ENCODE measurements around the gene TSPAN33. TPM values are rescaled to one million over a fixed set of nuclear protein-coding genes. Genes with fewer than 3 reads are reported as not detected.
"Not testable (repeated sequence)": the region's sequence is repeated elsewhere in the genome, so short reads cannot be mapped to it uniquely, and the experiment has no call there.

Gene TSPAN33
- total and polyA plus RNA-seq, 5 experiments from 2014 or later = 6.0 to 24.3 (median 12.4) TPM

GRCh38 chr7:129205126-129205818, 60.8 kb downstream of the TSPAN33 start:
- POLR2A ChIA-PET = no interaction called here
- ATAC-seq (no peak), DNase-seq (no peak)
- H3K36me3 Mint-ChIP-seq = no peaks in the 10 kb centered on the region
- H3K4me1 Mint-ChIP-seq = peaks cover 0 to under 1% (median 0%) of the 10 kb centered on the region in 4 donors
- H3K27ac Mint-ChIP-seq = no peak overlapping the region
- H3K9me3 Mint-ChIP-seq = no peaks in the 10 kb centered on the region
- H3K27me3 Mint-ChIP-seq = peaks cover 0 to 11% (median 5%) of the 10 kb centered on the region in 5 donors
- no peak overlapping the region for H3K4me3 Mint-ChIP-seq

- Mint-ChIP-seq H3K27ac (no peak overlapping the region), H3K27me3 (peaks cover 0 to 11% (median 5%) of the 10 kb centered on the region in 5 donors), H3K9me3 (no peaks in the 10 kb centered on the region), H3K36me3 (no peaks in the 10 kb centered on the region), H3K4me3 (no peak overlapping the region), H3K4me1 (peaks cover 0 to 2% (median 0%) of the 10 kb centered on the region in 4 donors)
- ATAC-seq = no peak
- POLR2A ChIA-PET = no interaction called here
- DNase-seq = no peak
Measured at GRCh38 chr7:129205987-129206785, 61.7 kb downstream of the TSPAN33 start.

- DNase-seq (no peak), ATAC-seq (no peak)
- Mint-ChIP-seq H3K27me3 (no peaks in the 10 kb centered on the region), H3K27ac (no peak overlapping the region), H3K36me3 (no peaks in the 10 kb centered on the region), H3K4me3 (no peak overlapping the region), H3K9me3 (no peaks in the 10 kb centered on the region), H3K4me1 (peaks cover 0 to 2% (median 0%) of the 10 kb centered on the region in 4 donors)
- POLR2A ChIA-PET = no interaction called here
Measured at GRCh38 chr7:129208667-129209066, 64.2 kb downstream of the TSPAN33 start.

GRCh38 chr7:129209067-129209926, 64.8 kb downstream of the TSPAN33 start:
- Mint-ChIP-seq H3K36me3 (no peaks in the 10 kb centered on the region), H3K4me3 (peak overlapping the region in 1 of 10 donors; percentile 18), H3K27ac (no peak overlapping the region), H3K27me3 (peaks cover 0 to 3% (median 0%) of the 10 kb centered on the region in 5 donors), H3K9me3 (no peaks in the 10 kb centered on the region), H3K4me1 (peaks cover 0 to 2% (median 0%) of the 10 kb centered on the region in 4 donors)
- ATAC-seq = no peak
- POLR2A ChIA-PET = no interaction called here
- DNase-seq = no peak

GRCh38 chr7:129210256-129210988, 65.9 kb downstream of the TSPAN33 start:
- POLR2A ChIA-PET = no interaction called here
- peak; percentile 34 to 82 (median 62) for DNase-seq
- Mint-ChIP-seq H3K36me3 (no peaks in the 10 kb centered on the region), H3K4me3 (no peak overlapping the region), H3K4me1 (peaks cover 0 to 2% (median 0%) of the 10 kb centered on the region in 4 donors), H3K27me3 (peaks cover 0 to 3% (median 0%) of the 10 kb centered on the region in 5 donors), H3K27ac (no peak overlapping the region), H3K9me3 (no peaks in the 10 kb centered on the region)
- peak; percentile 81 to 93 for ATAC-seq

- Mint-ChIP-seq H3K27me3 (peaks cover 0 to 3% (median 0%) of the 10 kb centered on the region in 5 donors), H3K9me3 (peaks cover 0 to 2% (median 0%) of the 10 kb centered on the region in 9 donors), H3K36me3 (no peaks in the 10 kb centered on the region), H3K4me1 (peaks cover 0 to 2% (median 0%) of the 10 kb centered on the region in 4 donors), H3K27ac (no peak overlapping the region), H3K4me3 (no peak overlapping the region)
- ATAC-seq (no peak), DNase-seq (no peak)
- POLR2A ChIA-PET = no interaction called here
Measured at GRCh38 chr7:129210989-129211312, 66.4 kb downstream of the TSPAN33 start.

- H3K4me3 Mint-ChIP-seq = no peak overlapping the region
- peaks cover 0 to 2% (median 0%) of the 10 kb centered on the region in 4 donors for H3K4me1 Mint-ChIP-seq
- no peaks in the 10 kb centered on the region for H3K36me3 Mint-ChIP-seq
- POLR2A ChIA-PET = no interaction called here
- peaks cover 0 to 2% (median 0%) of the 10 kb centered on the region in 9 donors for H3K9me3 Mint-ChIP-seq
- peaks cover 0 to 3% (median 0%) of the 10 kb centered on the region in 5 donors for H3K27me3 Mint-ChIP-seq
- no peak overlapping the region for H3K27ac Mint-ChIP-seq
- no peak for DNase-seq
- no peak for ATAC-seq
Measured at GRCh38 chr7:129212126-129212525, 67.6 kb downstream of the TSPAN33 start.

- peaks cover 0 to 3% (median 0%) of the 10 kb centered on the region in 5 donors for H3K27me3 Mint-ChIP-seq
- H3K27ac Mint-ChIP-seq = no peak overlapping the region
- H3K36me3 Mint-ChIP-seq = no peaks in the 10 kb centered on the region
- ATAC-seq (no peak), DNase-seq (no peak)
- H3K4me3 Mint-ChIP-seq = no peak overlapping the region
- H3K4me1 Mint-ChIP-seq = peaks cover 0 to 2% (median 0%) of the 10 kb centered on the region in 4 donors
- peaks cover 0 to 2% (median 0%) of the 10 kb centered on the region in 9 donors for H3K9me3 Mint-ChIP-seq
- POLR2A ChIA-PET = no interaction called here
Measured at GRCh38 chr7:129212596-129212995, 68.1 kb downstream of the TSPAN33 start.

GRCh38 chr7:129213828-129214227, 69.3 kb downstream of the TSPAN33 start:
- Mint-ChIP-seq H3K9me3 (peaks cover 0 to 2% (median 0%) of the 10 kb centered on the region in 9 donors), H3K4me1 (peaks cover 0 to 6% (median 1%) of the 10 kb centered on the region in 4 donors), H3K36me3 (no peaks in the 10 kb centered on the region), H3K4me3 (no peak overlapping the region), H3K27me3 (peaks cover 0 to 5% (median 0%) of the 10 kb centered on the region in 5 donors), H3K27ac (no peak overlapping the region)
- DNase-seq (no peak), ATAC-seq (no peak)
- POLR2A ChIA-PET = interaction anchor here (0.5 kb wide), 1 partner anchor 388 kb away, joined by 3 read pairs; no protein-coding TSS in a partner anchor

GRCh38 chr7:129215691-129216090, 71.2 kb downstream of the TSPAN33 start:
- POLR2A ChIA-PET, DNase-seq, H3K27ac Mint-ChIP-seq, H3K27me3 Mint-ChIP-seq, H3K9me3 Mint-ChIP-seq, ATAC-seq, H3K4me3 Mint-ChIP-seq, H3K36me3 Mint-ChIP-seq, H3K4me1 Mint-ChIP-seq: not testable (repeated sequence)

- H3K27me3 Mint-ChIP-seq, POLR2A ChIA-PET: not testable (repeated sequence)
Measured at GRCh38 chr7:129216101-129216715, 71.7 kb downstream of the TSPAN33 start.

More at GRCh38 chr7:129216101-129216715, 71.7 kb downstream of the TSPAN33 start:
- H3K4me3 Mint-ChIP-seq, H3K4me1 Mint-ChIP-seq, H3K27ac Mint-ChIP-seq, H3K36me3 Mint-ChIP-seq, DNase-seq, H3K9me3 Mint-ChIP-seq, ATAC-seq: not testable (repeated sequence)

Data from naive thymus-derived CD8-positive, alpha-beta T cell (primary cell).